OCI-LY1 (cell line): Measurements from ENCODE around the gene ADAM11.

ENCODE experiments used
- EZH2 ChIP-seq: fragments of 200-600 bp; sonication (generic), shearing (Covaris generic); IDR thresholded peaks from 2 replicates; pipeline ENCODE4 v1.8.0; 2017; ENCODE audit warnings: borderline replicate concordance, mixed run types, mild to moderate bottlenecking, antibody characterized with exemption, low read length, moderate library complexity, mixed read lengths
- TF ChIP-seq, protein P1 (sequence below): fragments of 200-600 bp; sonication (generic), shearing (Covaris generic); IDR thresholded peaks from 2 replicates; pipeline ENCODE4 v1.5.1; 2017; ENCODE audit warnings: mild to moderate bottlenecking, antibody characterized with exemption, low read length, moderate library complexity, mixed read lengths

DNA sequence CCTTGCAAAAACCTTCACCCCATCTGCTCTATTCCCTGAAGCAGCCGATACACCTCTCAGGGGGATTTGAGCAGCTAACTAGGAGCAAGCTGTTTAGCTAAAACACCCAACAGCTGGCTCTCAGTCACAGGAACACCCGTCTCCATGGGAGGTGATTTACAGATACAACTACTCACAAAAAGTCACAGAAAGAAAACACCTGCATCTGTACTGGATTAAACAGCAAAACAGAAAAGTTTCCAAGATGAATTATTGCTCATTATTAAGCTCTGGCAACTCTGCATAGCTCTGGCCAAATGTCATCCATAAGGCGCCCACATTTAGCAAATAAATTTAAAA, 49.0 kb downstream of the ADAM11 start:
- TF ChIP-seq, protein P1, sequence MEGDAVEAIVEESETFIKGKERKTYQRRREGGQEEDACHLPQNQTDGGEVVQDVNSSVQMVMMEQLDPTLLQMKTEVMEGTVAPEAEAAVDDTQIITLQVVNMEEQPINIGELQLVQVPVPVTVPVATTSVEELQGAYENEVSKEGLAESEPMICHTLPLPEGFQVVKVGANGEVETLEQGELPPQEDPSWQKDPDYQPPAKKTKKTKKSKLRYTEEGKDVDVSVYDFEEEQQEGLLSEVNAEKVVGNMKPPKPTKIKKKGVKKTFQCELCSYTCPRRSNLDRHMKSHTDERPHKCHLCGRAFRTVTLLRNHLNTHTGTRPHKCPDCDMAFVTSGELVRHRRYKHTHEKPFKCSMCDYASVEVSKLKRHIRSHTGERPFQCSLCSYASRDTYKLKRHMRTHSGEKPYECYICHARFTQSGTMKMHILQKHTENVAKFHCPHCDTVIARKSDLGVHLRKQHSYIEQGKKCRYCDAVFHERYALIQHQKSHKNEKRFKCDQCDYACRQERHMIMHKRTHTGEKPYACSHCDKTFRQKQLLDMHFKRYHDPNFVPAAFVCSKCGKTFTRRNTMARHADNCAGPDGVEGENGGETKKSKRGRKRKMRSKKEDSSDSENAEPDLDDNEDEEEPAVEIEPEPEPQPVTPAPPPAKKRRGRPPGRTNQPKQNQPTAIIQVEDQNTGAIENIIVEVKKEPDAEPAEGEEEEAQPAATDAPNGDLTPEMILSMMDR = no peak
- TF ChIP-seq EZH2 = no peak
